Ishikawa (cell line): Measurements from ENCODE around the gene DNMT3A.

Experiments used
- EP300 ChIP-seq: IDR thresholded peaks from 2 replicates; pipeline ENCODE4 v1.6.1; 2012; ENCODE audit warnings: borderline replicate concordance
- MAX ChIP-seq: IDR thresholded peaks from 2 replicates; pipeline ENCODE4 v1.6.1; 2012
- RAD21 ChIP-seq: IDR thresholded peaks from 2 replicates; pipeline ENCODE4 v1.6.1; 2012; ENCODE audit warnings: low read depth
- REST ChIP-seq: IDR thresholded peaks from 2 replicates; pipeline ENCODE4 v1.6.1; 2012; ENCODE audit warnings: low read depth, mild to moderate bottlenecking
- YY1 ChIP-seq: IDR thresholded peaks from 2 replicates; pipeline ENCODE4 v1.6.1; 2012; ENCODE audit warnings: low read depth

GRCh38 chr2:25363733-25364132 is 22.0 kb upstream of the DNMT3A start:
- no peak for TF ChIP-seq MAX
- TF ChIP-seq YY1: no peak
- TF ChIP-seq EP300: no peak
- no peak for TF ChIP-seq RAD21
- TF ChIP-seq REST: no peak
